ENCODE data around the gene STAC3.

STAC3 gene

DNA sequence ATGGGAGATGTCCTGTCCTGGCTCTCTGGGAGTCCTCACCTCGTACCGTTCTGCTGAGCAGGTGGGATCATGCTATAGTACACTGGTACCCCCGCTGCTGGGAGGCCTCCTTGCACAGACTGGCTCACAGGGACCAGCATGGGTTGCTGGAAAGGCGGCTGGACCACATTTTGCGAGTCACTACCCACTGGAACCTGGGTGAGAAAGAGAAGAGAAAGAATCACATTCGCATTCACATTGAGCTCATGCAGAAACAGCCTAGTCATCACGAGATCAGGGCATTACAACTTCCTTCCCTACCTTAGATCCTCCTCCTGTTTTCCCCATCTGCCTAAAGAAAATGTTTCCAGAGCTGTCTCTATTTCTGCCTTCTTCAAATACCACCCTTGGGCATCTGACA is 17.3 kb upstream of the STAC3 start:
- no peak for DNase-seq (ENCODE audit: extremely low spot score)
- TF ChIP-seq ARNT (IDR thresholded peaks at IDR 0.05) (no peak), HDGF (IDR thresholded peaks at IDR 0.05; ENCODE audit: borderline replicate concordance) (no peak), SP1 (IDR thresholded peaks at IDR 0.05) (no peak), L3MBTL2 (conservative IDR thresholded peaks at IDR 0.05) (no peak), ZNF384 (IDR thresholded peaks at IDR 0.05) (no peak), FOXA1 (IDR thresholded peaks at IDR 0.05) (no peak), BHLHE40 (IDR thresholded peaks at IDR 0.05; ENCODE audit: borderline replicate concordance) (no peak), SUZ12 (IDR thresholded peaks at IDR 0.05) (no peak), FOXM1 (IDR thresholded peaks at IDR 0.05; ENCODE audit: borderline replicate concordance) (no peak), FOXK2 (IDR thresholded peaks at IDR 0.05) (no peak), LEF1 (IDR thresholded peaks at IDR 0.05; ENCODE audit: borderline replicate concordance) (no peak), ELF4 (IDR thresholded peaks at IDR 0.05) (no peak)
- TF ChIP-seq, protein P1, sequence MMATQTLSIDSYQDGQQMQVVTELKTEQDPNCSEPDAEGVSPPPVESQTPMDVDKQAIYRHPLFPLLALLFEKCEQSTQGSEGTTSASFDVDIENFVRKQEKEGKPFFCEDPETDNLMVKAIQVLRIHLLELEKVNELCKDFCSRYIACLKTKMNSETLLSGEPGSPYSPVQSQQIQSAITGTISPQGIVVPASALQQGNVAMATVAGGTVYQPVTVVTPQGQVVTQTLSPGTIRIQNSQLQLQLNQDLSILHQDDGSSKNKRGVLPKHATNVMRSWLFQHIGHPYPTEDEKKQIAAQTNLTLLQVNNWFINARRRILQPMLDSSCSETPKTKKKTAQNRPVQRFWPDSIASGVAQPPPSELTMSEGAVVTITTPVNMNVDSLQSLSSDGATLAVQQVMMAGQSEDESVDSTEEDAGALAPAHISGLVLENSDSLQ (IDR thresholded peaks at IDR 0.05) = no peak
- POLR2A ChIA-PET = no interaction called here
- CTCF ChIA-PET = no interaction called here

DNA sequence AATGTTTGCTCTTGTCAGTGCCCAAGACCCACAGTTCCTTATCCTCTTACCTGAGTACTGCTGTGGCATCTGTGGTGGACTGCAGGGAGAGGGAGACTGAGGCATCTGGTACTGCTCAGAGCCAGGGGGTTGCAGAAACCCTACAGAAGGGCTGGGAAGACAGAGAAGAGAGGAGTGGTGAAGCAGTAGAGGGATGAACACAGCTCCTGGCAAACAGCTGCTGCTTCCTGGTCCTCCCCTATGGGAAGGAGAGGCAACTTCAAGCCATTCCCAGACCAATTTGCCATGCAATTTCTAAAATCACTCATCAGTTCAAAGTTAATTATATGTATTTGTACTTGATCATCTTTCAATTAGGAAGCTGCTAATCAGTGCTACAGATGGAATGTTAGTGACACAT is 15.7 kb upstream of the STAC3 start:
- TF ChIP-seq HDGF (IDR thresholded peaks at IDR 0.05; ENCODE audit: borderline replicate concordance) (no peak), ELF4 (IDR thresholded peaks at IDR 0.05) (no peak), CTBP1 (IDR thresholded peaks at IDR 0.05; ENCODE audit: borderline replicate concordance) (no peak), FOXM1 (IDR thresholded peaks at IDR 0.05; ENCODE audit: borderline replicate concordance) (no peak), L3MBTL2 (conservative IDR thresholded peaks at IDR 0.05) (no peak), ZNF384 (IDR thresholded peaks at IDR 0.05) (no peak), NFRKB (IDR thresholded peaks at IDR 0.05) (no peak), BHLHE40 (IDR thresholded peaks at IDR 0.05; ENCODE audit: borderline replicate concordance) (no peak)
- no peak for DNase-seq (ENCODE audit: extremely low spot score)
- CTCF ChIA-PET = interaction anchor here (0.6 to 0.7 kb wide), 2 partner anchors 10 to 263 kb away, joined by 3 to 4 read pairs; no protein-coding TSS in a partner anchor
- POLR2A ChIA-PET = no interaction called here

DNA sequence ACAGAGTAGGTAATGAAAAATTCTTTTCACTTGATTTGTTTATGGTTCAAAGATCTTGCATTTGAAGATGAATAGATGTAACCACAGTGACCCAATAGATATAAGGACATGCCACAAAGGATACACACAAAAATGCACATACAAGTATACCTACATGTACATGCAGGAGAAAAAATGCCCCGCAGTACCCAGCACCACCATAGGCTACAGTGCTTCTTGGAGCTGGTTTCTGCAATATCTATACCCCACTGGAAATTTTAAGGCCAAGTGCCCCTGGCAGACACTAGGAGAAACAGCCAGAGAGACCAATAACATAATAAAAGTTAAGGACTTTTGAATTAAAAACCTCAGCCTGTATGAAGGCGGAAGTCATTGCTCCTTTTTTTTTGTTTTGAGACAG is 12.1 kb upstream of the STAC3 start:
- no peak for TF ChIP-seq FOXA1 (IDR thresholded peaks at IDR 0.05)
- TF ChIP-seq BHLHE40 (IDR thresholded peaks at IDR 0.05; ENCODE audit: borderline replicate concordance) = no peak
- no peak for TF ChIP-seq SUZ12 (IDR thresholded peaks at IDR 0.05)
- no peak for TF ChIP-seq LEF1 (IDR thresholded peaks at IDR 0.05; ENCODE audit: borderline replicate concordance)
- no peak for TF ChIP-seq L3MBTL2 (conservative IDR thresholded peaks at IDR 0.05)
- no peak for TF ChIP-seq FOXM1 (IDR thresholded peaks at IDR 0.05; ENCODE audit: borderline replicate concordance)
- TF ChIP-seq HDGF (IDR thresholded peaks at IDR 0.05; ENCODE audit: borderline replicate concordance) = no peak
- TF ChIP-seq ARNT (IDR thresholded peaks at IDR 0.05) = no peak
- TF ChIP-seq CTBP1 (IDR thresholded peaks at IDR 0.05; ENCODE audit: borderline replicate concordance) = no peak
- no peak for TF ChIP-seq ZNF384 (IDR thresholded peaks at IDR 0.05)
- ChIA-PET CTCF (no interaction called here), POLR2A (no interaction called here)
- DNase-seq (ENCODE audit: extremely low spot score) = no peak

DNA sequence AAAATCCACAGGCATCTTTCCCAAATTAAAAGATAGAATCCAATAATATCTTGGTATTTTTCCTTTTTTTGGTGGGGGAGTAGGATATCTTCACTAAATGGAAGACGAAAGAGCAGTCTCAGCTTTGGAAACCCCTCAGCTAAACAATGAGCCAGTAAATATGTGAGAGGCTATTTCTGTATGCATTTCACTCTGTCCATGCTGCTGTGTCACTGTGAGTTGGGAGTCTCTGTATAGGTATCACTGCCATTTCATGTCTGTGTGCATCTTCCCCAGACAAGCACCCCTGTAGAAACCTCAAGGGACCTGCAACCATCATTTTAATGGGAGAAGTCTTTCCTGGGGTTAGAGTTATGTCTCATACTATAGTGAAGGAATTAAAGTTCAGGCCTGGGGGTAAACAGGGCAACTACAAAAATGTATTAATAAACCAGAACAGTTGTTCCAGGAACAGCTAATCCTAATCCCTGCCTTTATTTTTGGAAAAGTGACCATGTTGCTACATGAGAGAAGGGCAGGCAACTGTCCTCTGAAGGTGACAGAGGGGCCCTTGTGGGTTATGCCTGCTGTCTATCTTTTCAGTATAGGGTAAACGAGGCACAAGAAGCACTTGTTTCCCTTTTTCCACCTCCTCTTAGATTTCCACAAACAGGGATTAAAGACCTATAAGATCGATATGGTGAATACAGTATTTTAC is 11.3 kb upstream of the STAC3 start:
- TF ChIP-seq CTBP1 (IDR thresholded peaks at IDR 0.05; ENCODE audit: borderline replicate concordance) (no peak), FOXA1 (IDR thresholded peaks at IDR 0.05) (no peak), ZNF384 (IDR thresholded peaks at IDR 0.05) (no peak), SP1 (IDR thresholded peaks at IDR 0.05) (no peak), LEF1 (IDR thresholded peaks at IDR 0.05; ENCODE audit: borderline replicate concordance) (no peak), ARNT (IDR thresholded peaks at IDR 0.05) (no peak), FOXM1 (IDR thresholded peaks at IDR 0.05; ENCODE audit: borderline replicate concordance) (no peak), SUZ12 (IDR thresholded peaks at IDR 0.05) (no peak), NFRKB (IDR thresholded peaks at IDR 0.05) (no peak), FOXK2 (IDR thresholded peaks at IDR 0.05) (no peak), BHLHE40 (IDR thresholded peaks at IDR 0.05; ENCODE audit: borderline replicate concordance) (no peak), TARDBP (IDR thresholded peaks at IDR 0.05) (no peak), ELF4 (IDR thresholded peaks at IDR 0.05) (no peak), HDGF (IDR thresholded peaks at IDR 0.05; ENCODE audit: borderline replicate concordance) (no peak), L3MBTL2 (conservative IDR thresholded peaks at IDR 0.05) (no peak)
- TF ChIP-seq, protein P1 (IDR thresholded peaks at IDR 0.05) = no peak
- CTCF ChIA-PET = interaction anchor here (1.8 to 2.5 kb wide), 2 partner anchors 20 to 191 kb away, joined by 11 to 15 read pairs; no protein-coding TSS in a partner anchor
- no peak for DNase-seq (ENCODE audit: extremely low spot score)
- POLR2A ChIA-PET = interaction anchor here (0.8 to 1.9 kb wide), 2 partner anchors 190 to 193 kb away, joined by 5 to 7 read pairs; partner anchors contain the start of gene INHBE

DNA sequence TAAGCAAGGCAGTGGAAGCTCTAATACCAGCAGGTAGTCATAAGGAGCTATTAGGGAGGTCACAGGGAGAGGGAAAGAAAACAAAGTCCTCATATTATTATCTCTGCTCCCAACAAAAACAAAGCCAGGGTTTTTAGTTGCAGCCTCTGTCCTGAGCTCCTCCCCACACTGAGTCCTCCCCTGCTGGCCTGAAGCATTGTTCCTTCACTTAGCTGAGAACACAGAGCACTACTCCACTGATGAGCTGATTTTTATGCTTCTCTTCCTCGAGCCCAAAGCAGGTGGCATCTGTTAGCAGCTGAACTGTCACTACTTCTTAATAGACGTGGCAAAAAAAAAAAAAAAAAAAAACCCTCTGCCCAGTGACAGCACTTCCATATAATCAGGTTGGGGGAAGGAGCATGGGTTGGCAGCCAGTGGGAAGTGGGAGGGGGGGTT is 10.5 kb upstream of the STAC3 start:
- TF ChIP-seq NFRKB (IDR thresholded peaks at IDR 0.05) = no peak
- no peak for TF ChIP-seq CTBP1 (IDR thresholded peaks at IDR 0.05; ENCODE audit: borderline replicate concordance)
- TF ChIP-seq SP1 (IDR thresholded peaks at IDR 0.05) = no peak
- TF ChIP-seq ZNF384 (IDR thresholded peaks at IDR 0.05) = peak; percentile 17; the same call in 1 of the 2 replicates
- POLR2A ChIA-PET = interaction anchor here (0.8 to 1.9 kb wide), 3 partner anchors 21 to 194 kb away, joined by 3 to 7 read pairs (median 5); partner anchors contain the start of gene INHBE
- no peak for DNase-seq (ENCODE audit: extremely low spot score)
- CTCF ChIA-PET = interaction anchor here (0.8 to 2.5 kb wide), 5 partner anchors 9 to 197 kb away, joined by 3 to 15 read pairs (median 9); no protein-coding TSS in a partner anchor

DNA sequence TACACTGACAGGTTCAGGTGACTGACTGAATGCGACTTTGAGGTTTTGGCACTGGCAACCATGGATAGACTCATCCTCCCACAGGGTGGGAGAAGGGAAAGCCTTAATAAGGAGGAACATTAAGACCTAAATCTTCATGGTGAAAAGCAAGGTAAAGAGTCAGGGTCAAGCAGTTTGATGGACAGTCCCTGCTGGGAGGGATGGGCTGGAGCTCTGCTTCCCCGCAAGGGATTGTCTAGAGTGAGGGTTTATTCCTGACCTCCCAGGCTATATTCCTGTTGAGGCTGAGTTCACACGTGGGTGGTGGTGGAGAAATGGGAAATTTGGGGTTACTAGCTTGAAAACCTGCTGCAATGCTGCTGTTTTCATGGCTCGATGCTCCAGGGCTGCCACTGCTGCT is 9.4 kb upstream of the STAC3 start:
- CTCF ChIA-PET = interaction anchor here (1.4 to 2.5 kb wide), 2 partner anchors 18 to 198 kb away, joined by 4 to 11 read pairs; no protein-coding TSS in a partner anchor
- POLR2A ChIA-PET = interaction anchor here (1.9 kb wide), 1 partner anchor 195 kb away, joined by 7 read pairs; the partner anchor contains the start of gene INHBE
- no peak for DNase-seq (ENCODE audit: extremely low spot score)
- no peak for TF ChIP-seq ZNF384 (IDR thresholded peaks at IDR 0.05)
- TF ChIP-seq SP1 (IDR thresholded peaks at IDR 0.05) = no peak
- TF ChIP-seq L3MBTL2 (conservative IDR thresholded peaks at IDR 0.05) = no peak
- no peak for TF ChIP-seq LEF1 (IDR thresholded peaks at IDR 0.05; ENCODE audit: borderline replicate concordance)
- no peak for TF ChIP-seq ELF4 (IDR thresholded peaks at IDR 0.05)
- TF ChIP-seq NFRKB (IDR thresholded peaks at IDR 0.05) = no peak
- no peak for TF ChIP-seq TARDBP (IDR thresholded peaks at IDR 0.05)
- no peak for TF ChIP-seq FOXM1 (IDR thresholded peaks at IDR 0.05; ENCODE audit: borderline replicate concordance)
- no peak for TF ChIP-seq FOXK2 (IDR thresholded peaks at IDR 0.05)
- no peak for TF ChIP-seq HDGF (IDR thresholded peaks at IDR 0.05; ENCODE audit: borderline replicate concordance)
- TF ChIP-seq CTBP1 (IDR thresholded peaks at IDR 0.05; ENCODE audit: borderline replicate concordance) = no peak
- TF ChIP-seq, protein P1 (IDR thresholded peaks at IDR 0.05) = no peak
- no peak for TF ChIP-seq SUZ12 (IDR thresholded peaks at IDR 0.05)
- no peak for TF ChIP-seq BHLHE40 (IDR thresholded peaks at IDR 0.05; ENCODE audit: borderline replicate concordance)
- TF ChIP-seq FOXA1 (IDR thresholded peaks at IDR 0.05) = no peak
- no peak for TF ChIP-seq ARNT (IDR thresholded peaks at IDR 0.05)

Measured in HEK293T (cell line).